AG09319 (cell line): ENCODE results near the gene IRF2.

ENCODE experiments used
- DNase-seq: peaks from one replicate; pipeline ENCODE4 v3.0.0-alpha.2; 2010; ENCODE audit warnings: low read depth; ENCODE audit errors: extremely low read depth
- CTCF ChIP-seq: IDR thresholded peaks from 2 replicates; pipeline ENCODE4 v1.5.1; 2011; ENCODE audit warnings: low read depth, mild to moderate bottlenecking, inconsistent platforms, low read length, moderate library complexity

IRF2 gene

DNA sequence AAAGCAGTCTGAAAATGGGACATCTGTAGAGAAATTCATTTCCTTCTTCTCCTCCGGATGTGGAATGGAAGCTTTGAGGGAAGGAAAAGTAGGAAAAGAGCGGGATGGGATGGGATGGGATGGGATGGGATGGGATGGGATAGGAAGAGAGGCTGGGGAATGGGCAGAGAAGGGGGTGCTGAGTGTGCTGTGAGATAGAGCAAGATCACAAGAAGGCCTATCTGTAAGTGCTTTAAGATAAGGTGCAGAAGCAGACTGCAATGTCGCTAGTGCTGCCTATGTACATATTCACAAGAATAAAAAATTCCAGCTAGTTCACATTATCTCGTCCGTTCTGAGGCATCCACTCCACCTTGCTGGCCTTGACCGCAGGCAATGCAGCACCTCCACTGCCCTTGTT, 86.2 kb downstream of the IRF2 start:
- no peak for TF ChIP-seq CTCF
- no peak for DNase-seq

GRCh38 chr4:184387351-184387750, 87.0 kb downstream of the IRF2 start:
- no peak for TF ChIP-seq CTCF
- no peak for DNase-seq

DNA sequence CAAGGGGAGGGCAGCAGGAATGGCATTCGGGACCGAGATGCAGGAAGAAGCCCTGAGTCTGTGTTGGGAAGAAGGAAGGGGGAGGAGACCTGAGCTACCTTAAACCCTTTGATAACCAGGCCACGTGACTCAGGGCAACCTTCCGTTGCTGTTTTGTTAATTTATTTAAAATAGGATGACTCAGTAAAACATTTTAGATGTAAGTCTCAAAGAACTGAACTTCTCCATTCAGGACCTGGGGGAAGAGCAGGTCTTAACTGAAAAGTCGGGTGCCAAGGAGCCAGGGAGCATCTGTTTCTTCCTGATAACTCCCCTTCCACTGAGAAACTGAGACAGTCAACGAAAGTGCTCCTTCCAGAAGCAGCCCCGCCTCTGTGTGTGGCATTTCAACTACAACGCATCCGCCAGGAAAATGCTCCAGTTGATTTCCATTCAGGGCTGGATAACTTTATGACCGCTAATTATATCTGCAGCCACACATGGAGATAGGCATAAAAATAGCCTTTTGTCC, 88.0 kb downstream of the IRF2 start:
- no peak for TF ChIP-seq CTCF
- DNase-seq: no peak

GRCh38 chr4:184385705-184386141, 88.6 kb downstream of the IRF2 start:
- TF ChIP-seq CTCF: no peak
- no peak for DNase-seq

DNA sequence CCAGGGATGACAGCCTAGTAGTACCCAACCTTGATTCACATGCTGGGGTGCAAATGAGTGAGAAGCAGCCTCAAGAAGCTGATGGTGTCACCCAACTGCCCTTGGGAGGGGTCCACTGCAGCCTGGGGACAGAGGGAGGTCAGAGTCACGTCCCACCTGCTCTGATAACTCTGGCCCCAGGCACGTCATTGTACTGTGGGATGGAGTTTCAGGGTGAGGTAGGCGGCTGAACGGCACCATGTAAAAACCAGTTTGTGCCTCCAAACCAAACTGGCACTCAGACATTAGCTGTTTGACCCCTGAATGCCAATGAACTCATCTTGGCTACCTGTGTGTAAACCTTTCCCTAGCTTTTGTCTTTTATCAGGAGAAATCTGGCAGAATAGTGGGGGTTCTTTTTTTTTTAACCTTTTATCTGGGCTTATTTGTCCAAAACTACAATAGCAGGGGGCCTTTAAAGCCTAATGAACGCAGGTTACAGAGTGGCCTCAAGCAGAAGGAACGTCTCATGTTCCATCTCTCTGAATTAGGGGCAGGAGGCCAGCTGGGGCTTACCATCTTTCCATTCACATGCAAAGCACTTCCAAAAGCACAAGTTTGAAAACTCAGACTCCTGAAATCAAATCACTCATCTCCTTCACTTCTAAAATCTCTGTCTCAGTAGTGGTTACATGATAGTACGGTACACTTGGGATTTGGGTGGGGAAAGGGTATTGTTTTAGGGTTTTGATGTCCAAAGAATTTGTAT, 89.4 kb downstream of the IRF2 start:
- no peak for DNase-seq
- no peak for TF ChIP-seq CTCF

DNA sequence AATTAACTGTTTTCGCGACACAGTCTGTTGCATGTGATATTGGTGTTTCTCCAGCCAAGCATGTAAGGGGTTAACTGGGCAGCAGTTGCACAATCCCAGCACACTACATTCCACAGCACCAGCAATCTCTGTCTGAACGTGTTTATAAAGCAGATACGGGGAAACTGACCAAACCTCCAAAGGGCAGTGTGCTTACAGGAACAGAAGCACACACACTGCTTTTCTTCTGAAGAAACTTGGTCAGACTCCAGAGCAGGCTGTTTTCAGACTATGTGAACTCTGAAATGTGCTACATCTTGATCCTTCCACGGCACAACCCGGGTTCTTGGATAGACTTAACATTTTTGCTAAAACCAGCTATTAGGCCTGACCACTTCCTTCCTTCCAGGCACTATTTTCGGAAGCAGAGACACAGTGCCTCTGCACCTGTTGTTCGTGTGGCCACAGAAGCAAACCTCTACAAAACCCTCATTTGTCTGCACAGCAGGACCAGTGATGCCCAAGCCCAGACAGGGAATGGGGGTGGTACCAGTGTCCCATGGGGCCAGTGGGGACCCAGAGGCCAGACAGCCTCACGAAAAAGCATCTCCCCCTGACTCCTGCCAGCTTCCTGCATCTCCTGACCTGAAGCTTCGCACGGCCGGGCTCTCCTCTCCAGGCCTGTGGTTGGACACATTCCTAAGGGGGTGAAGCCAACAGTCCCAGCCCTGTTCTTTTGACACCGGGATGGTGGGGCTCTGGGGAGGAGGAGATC, 90.1 kb downstream of the IRF2 start:
- peak; percentile 76 for DNase-seq
- no peak for TF ChIP-seq CTCF

DNA sequence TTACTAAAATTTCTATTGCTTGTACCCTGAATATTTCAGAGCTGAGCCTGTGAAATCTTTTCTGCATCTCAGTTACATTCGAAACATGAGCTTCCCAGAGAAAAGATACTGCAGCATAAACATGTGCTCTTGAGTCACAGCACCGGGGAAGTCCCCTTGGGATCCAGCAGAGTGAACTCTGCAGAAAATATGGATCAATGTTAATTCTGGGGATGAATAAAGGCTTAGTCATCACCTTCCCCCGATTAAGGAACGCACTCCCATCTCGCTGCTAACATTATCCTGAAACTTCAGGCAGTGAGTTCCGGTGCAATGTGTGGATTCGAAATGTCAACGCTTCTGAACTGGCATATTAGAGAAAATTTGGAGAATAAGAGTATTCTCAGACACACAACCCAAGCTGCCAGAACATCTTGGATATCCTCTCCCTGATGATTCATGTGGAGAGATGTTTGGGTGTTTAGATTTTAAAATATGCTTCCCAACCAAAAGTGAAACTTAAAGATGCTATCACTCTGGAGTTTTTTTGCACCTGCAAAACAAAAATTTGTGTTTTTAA, 90.8 kb downstream of the IRF2 start:
- peak; percentile 69 for DNase-seq
- no peak for TF ChIP-seq CTCF
